Omental fat pad (tissue), 4 donors: ENCODE measurements around the gene EVC2. TPM values are rescaled to one million over a fixed set of nuclear protein-coding genes. Genes with fewer than 3 reads are reported as not detected.

ENCODE experiments used
- ATAC-seq: fragments of 150-250 bp; one replicate; pipeline ENCODE4 v1.9.1; 2016; ENCODE audit warnings: mild to moderate bottlenecking, moderate library complexity; ENCODE audit not compliant: low FRiP score
- DNase-seq: peaks from one replicate; pipeline ENCODE4 v3.0.0-alpha.2; 2019; ENCODE audit warnings: low spot score
- total RNA-seq, 4 donors: library from RNA; depleted of rRNA; stranded (reverse); fragments of >200 nt; gene quantifications; one replicate each; pipeline ENCODE4 v1.1.0, GENCODE V29; 2016
- TF ChIP-seq, protein P1 (sequence below), 3 donors: fragments of 450-650 bp; IDR thresholded peaks; one replicate each; pipeline ENCODE4 v1.5.1; 2016 to 2017; ENCODE audit warnings: antibody characterized with exemption in 3 of 3, mild to moderate bottlenecking in 3 of 3, moderate library complexity in 2 of 3

The EVC2 gene
- total RNA-seq, 4 donors from 2014 or later: 4.8 to 20.2 (median 12.5) TPM

DNA sequence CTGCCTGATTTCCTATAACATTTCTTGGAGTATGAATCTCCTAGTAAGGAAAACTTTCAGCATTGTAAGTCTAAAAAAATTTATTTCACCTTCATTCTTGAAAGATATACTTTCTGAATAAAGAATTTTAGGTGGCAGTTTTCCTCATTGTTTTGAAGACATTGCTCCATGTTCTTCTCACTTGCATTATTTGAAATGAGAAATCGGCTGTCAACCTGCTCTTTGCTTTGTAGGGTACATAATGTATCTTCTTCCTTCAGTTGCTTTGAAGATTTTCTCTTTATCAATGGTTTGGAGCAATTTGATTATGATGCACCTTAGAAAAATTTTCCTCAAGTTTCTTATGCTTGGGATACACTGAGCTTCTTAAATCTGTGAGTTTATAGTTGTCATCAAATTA is 120.3 kb downstream of the EVC2 start:
- no peak for DNase-seq
- ATAC-seq: no peak
- TF ChIP-seq, protein P1, sequence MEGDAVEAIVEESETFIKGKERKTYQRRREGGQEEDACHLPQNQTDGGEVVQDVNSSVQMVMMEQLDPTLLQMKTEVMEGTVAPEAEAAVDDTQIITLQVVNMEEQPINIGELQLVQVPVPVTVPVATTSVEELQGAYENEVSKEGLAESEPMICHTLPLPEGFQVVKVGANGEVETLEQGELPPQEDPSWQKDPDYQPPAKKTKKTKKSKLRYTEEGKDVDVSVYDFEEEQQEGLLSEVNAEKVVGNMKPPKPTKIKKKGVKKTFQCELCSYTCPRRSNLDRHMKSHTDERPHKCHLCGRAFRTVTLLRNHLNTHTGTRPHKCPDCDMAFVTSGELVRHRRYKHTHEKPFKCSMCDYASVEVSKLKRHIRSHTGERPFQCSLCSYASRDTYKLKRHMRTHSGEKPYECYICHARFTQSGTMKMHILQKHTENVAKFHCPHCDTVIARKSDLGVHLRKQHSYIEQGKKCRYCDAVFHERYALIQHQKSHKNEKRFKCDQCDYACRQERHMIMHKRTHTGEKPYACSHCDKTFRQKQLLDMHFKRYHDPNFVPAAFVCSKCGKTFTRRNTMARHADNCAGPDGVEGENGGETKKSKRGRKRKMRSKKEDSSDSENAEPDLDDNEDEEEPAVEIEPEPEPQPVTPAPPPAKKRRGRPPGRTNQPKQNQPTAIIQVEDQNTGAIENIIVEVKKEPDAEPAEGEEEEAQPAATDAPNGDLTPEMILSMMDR (IDR thresholded peaks at IDR 0.05): no peak

DNA sequence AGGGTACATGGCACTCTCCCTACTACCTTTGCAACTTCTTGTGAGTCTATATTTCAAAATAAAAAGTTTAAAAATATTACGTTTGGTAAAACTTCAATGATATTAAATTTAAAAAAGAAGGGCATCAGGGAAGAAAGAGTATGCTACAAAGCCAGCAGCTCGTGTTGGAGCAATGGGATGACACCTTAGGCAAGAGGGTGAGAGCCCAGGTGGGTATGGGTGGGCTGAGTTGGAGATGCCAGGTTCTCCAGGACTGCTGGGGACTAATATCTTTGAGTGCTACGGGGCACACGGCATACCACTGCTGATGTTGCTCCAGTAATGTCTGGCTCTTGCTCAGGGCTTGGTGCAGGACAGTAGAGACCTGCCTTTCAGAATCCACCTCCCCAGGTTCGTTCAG is 132.4 kb downstream of the EVC2 start:
- DNase-seq (no peak), ATAC-seq (no peak)
- TF ChIP-seq, protein P1 (IDR thresholded peaks at IDR 0.05): no peak

DNA sequence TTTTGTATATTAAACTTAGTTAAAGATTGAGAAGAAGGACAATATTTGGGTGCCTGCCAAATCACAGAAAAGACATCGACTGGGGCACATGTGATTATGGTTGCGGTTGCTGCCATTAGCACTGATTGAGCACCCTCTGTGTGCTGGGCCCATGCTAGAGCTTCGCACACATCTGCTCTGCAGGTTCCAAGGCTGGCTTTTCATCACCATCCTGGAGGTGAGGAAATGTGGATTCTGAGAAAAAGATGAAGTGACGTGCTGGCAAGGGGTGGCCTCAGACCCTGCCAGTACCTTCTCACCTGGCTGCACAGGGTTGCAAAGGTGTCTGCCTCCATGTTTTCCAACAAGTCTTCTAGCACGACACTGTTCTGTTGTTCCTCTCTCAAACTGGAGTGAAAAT is 134.0 kb downstream of the EVC2 start:
- ATAC-seq (no peak), DNase-seq (no peak)

DNA sequence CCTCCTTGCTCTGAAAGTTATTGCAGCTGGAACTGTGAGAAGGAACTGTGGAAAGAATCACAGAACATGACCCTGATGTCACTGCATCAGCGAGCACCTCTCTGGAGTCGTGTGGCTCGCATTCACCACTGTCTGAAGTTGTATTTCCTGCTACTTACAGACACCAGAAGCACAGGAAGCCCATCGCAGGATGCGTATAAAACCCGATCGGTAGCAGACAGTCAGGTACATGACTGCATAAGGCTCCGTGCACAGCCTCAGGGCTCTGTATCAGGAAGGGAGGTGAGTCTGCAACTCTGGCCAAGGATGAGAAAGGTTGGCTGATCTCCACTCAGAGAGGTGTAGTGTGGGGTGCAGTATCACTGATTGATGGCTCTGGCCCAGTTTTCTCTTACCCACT is 134.4 kb downstream of the EVC2 start:
- ATAC-seq: no peak
- DNase-seq: no peak
- TF ChIP-seq, protein P1 (IDR thresholded peaks at IDR 0.05): no peak

More for the DNA sequence above, 134.0 kb downstream of the EVC2 start:
- TF ChIP-seq, protein P1 (IDR thresholded peaks at IDR 0.05): no peak

DNA sequence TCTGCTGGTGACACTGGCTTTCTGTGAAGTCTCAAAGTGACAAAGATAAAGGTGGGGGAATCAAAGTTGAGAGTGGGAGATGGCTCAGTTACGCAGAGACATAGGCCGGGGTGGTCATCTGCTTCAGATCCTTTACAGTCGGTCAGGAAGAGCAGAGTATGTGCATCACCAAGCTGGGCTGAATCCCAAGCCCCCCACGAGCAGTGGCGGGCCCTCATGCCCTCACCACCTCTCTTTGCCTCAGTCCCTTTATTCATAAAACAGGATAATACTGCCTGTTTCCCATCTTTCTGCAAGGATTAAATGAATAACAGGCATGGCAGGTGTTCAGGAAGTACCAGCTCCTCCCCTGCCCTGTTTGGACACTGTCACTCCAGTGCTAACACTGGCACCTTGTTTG is 135.6 kb downstream of the EVC2 start:
- no peak for DNase-seq
- no peak for ATAC-seq
- TF ChIP-seq, protein P1 (IDR thresholded peaks at IDR 0.05): no peak

DNA sequence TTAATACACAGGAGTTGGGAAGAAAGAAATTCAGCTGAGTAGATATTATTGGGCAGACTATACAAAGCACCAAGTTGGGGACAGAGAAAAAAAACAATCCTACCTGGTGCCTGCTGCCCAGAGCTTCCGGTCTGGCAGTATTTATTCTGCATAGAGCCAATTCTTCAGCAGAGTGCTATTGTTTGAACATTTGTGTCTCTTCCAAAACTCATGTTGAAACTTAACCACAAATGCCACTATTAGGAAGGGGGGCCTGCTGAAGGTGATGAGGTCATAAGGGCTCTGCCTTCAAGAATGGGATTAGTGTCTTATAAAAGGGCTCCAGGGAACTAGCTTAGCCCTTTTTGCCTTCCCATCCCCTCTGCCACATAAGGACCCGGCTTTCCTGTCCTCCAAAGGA is 136.2 kb downstream of the EVC2 start:
- no peak for DNase-seq
- TF ChIP-seq, protein P1 (IDR thresholded peaks at IDR 0.05): no peak
- ATAC-seq: no peak

DNA sequence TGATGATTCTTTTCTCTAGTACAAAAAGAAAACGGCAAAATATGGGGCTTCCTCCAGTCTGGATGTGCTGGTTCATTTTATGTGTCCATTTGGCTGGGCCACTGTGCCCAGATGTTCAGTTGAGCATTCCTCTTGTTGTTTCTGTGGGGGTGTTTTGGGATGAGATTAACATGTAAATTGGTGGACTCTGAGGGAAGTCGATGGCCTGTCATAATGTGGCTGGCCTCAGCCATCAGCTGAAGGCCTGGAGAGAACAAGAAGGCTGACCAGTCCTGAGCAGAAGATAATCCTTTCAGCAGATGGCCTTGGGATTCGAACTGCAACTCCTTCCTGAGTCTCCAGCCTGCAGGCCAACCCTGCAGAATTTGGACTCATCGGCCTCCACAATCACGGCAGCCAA is 136.7 kb downstream of the EVC2 start:
- no peak for ATAC-seq
- no peak for DNase-seq
- TF ChIP-seq, protein P1 (IDR thresholded peaks at IDR 0.05): no peak
